Keratinocyte (primary cell): ENCODE results near the gene CTTNBP2. TPM values are rescaled to one million over a fixed set of nuclear protein-coding genes. Genes with fewer than 3 reads are reported as not detected.
A peak's percentile ranks its signal among the peaks of the same experiment; 100 is the strongest.

Experiments used
- DNase-seq: peaks from one replicate; pipeline ENCODE4 v3.0.0-alpha.2; 2011; ENCODE audit warnings: low read depth, missing footprints, low spot score
- FAIRE-seq: peaks from 2 replicates; lab custom pipeline; 2011; peaks lifted over from hg19 to GRCh38; lab: Jason Lieb, UNC
- H2AFZ ChIP-seq: 2 replicates; pipeline ENCODE4 v1.6.0; 2012; ENCODE audit warnings: low read length, control low read depth, inconsistent platforms; ENCODE audit not compliant: control insufficient read depth
- H3K27ac ChIP-seq: 2 replicates; pipeline ENCODE4 v1.5.1; 2011; ENCODE audit warnings: low read length; ENCODE audit not compliant: control insufficient read depth, insufficient read depth
- H3K27me3 ChIP-seq: 3 replicates; pipeline ENCODE4 v1.6.0; 2011; ENCODE audit warnings: low read length; ENCODE audit not compliant: control insufficient read depth, insufficient read depth; ENCODE audit errors: extremely low read depth
- H3K36me3 ChIP-seq, 2 experiments: 2 replicates in 1 of 2; 3 replicates in 1 of 2; pipeline ENCODE4 v1.5.1; 2011; ENCODE audit warnings: low read length in 2 of 2, mild to moderate bottlenecking in 1 of 2; ENCODE audit not compliant: control insufficient read depth in 2 of 2, insufficient read depth in 2 of 2; ENCODE audit errors: extremely low read depth in 1 of 2
- H3K4me1 ChIP-seq: 3 replicates; pipeline ENCODE4 v1.5.1; 2011; ENCODE audit warnings: low read length; ENCODE audit not compliant: control insufficient read depth, insufficient read depth; ENCODE audit errors: extremely low read depth
- H3K4me2 ChIP-seq: 3 replicates; pipeline ENCODE4 v1.6.0; 2011; ENCODE audit warnings: low read depth, low read length; ENCODE audit not compliant: control insufficient read depth, insufficient read depth; ENCODE audit errors: extremely low read depth
- H3K4me3 ChIP-seq, 3 experiments: fragments of 200-600 bp in 1 of 3; sonication (generic) in 1 of 3; 2 replicates in 2 of 3; 3 replicates in 1 of 3; pipeline ENCODE4 v1.5.1; 2011 to 2016; ENCODE audit warnings: low read length in 3 of 3, mild to moderate bottlenecking in 3 of 3, control low read depth in 2 of 3, inconsistent platforms in 1 of 3, low read depth in 1 of 3, mixed read lengths in 1 of 3, mixed run types in 1 of 3, moderate library complexity in 1 of 3; ENCODE audit not compliant: control insufficient read depth in 2 of 3, insufficient read depth in 2 of 3; ENCODE audit errors: extremely low read depth in 1 of 3
- H3K79me2 ChIP-seq: 2 replicates; pipeline ENCODE4 v1.6.0; 2012; ENCODE audit warnings: low read length; ENCODE audit not compliant: control insufficient read depth, insufficient read depth
- H3K9ac ChIP-seq: 3 replicates; pipeline ENCODE4 v1.6.0; 2011; ENCODE audit warnings: low read length; ENCODE audit not compliant: control insufficient read depth, insufficient read depth; ENCODE audit errors: extremely low read depth
- H3K9me1 ChIP-seq: 3 replicates; pipeline ENCODE4 v1.6.0; 2011; ENCODE audit warnings: low read length; ENCODE audit not compliant: control insufficient read depth, insufficient read depth; ENCODE audit errors: extremely low read depth
- H3K9me3 ChIP-seq: 2 replicates; pipeline ENCODE4 v1.5.1; 2012; ENCODE audit warnings: low read depth, low read length; ENCODE audit not compliant: control insufficient read depth
- H4K20me1 ChIP-seq: 3 replicates; pipeline ENCODE4 v1.6.0; 2011; ENCODE audit warnings: low read length; ENCODE audit not compliant: control insufficient read depth, insufficient read depth; ENCODE audit errors: extremely low read depth
- EZH2 ChIP-seq: IDR thresholded peaks from one replicate; pipeline ENCODE4 v1.6.1; 2012; ENCODE audit warnings: inconsistent platforms, mild to moderate bottlenecking, low read length, moderate library complexity
- dilution Hi-C: fragments of 300-500 bp; cut with MboI; formaldehyde crosslinking; loops from one replicate; pipeline ENCODE4 v1.7.0; 2020; ENCODE audit warnings: low sequenced_read_pairs; ENCODE audit not compliant: extremely low pct_ligation_motif_present
- polyA plus RNA-seq, 5 experiments: library from polyadenylated mRNA; depleted of rRNA in 3 of 5; stranded (reverse) in 3 of 5; stranded (forward) in 1 of 5; unstranded in 1 of 5; fragments of >200 nt; gene quantifications; 1 replicate in 1 of 5; 2 replicates in 3 of 5; 3 replicates in 1 of 5; pipeline versions ENCODE4 v1.2.1 to v1.2.3, GENCODE V29; 2011 to 2012; ENCODE audit warnings: missing spikeins in 2 of 5, low read depth in 1 of 5, low replicate concordance in 1 of 5
- TF ChIP-seq, protein P1 (sequence below), 3 experiments: IDR thresholded peaks in 1 of 3; conservative IDR thresholded peaks in 1 of 3; optimal IDR thresholded peaks in 1 of 3; 2 replicates in 2 of 3; 3 replicates in 1 of 3; pipeline versions ENCODE3 to v1.5.1; 2011; ENCODE audit warnings: low read length in 3 of 3, mild to moderate bottlenecking in 3 of 3, moderate library complexity in 2 of 3, control low read depth in 1 of 3, inconsistent platforms in 1 of 3; ENCODE audit not compliant: insufficient read depth in 2 of 3; ENCODE audit errors: extremely low read depth in 1 of 3

Gene CTTNBP2
- polyA plus RNA-seq, 1 donor (not counting 4 experiments of a cell fraction or from before 2014, with no cell fraction given) = 0.55 TPM

DNA sequence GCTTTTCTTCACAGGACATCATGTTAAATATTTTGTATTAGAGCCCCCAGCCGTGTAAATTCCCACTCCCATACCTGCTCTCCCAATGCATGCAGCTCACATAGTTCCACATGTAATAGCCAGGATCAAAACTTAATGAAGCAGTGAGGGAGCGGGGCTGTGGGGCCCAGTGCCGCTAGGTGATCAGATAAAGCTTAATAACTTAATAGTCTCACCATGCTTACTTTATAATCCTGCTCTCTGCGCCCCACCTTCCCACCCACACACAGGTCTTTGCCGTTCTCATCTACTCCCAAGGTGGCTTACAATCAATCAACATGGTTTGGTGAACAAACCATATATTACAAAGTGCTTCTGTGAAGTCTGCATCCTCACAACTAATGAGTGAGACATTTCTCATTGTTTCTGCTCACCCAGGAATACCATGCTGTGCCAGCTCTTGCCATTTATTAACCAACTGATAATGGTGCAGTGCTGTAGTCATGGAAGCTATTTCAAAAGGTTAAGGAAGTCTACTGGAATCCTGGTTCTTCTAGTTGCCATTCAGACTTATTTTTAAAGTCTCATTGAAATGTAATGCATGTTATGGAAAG lies 156.4 kb downstream of the CTTNBP2 start:
- Histone ChIP-seq H3K9me3 (no peaks in the 10 kb centered on the region), H3K9me1 (no peaks in the 10 kb centered on the region), H3K4me3 (no peak overlapping the region), H3K9ac (no peak overlapping the region), H3K79me2 (no peaks in the 10 kb centered on the region), H3K36me3 (no peaks in the 10 kb centered on the region), H3K27ac (no peak overlapping the region), H2AFZ (no peak overlapping the region), H3K27me3 (no peaks in the 10 kb centered on the region), H3K4me2 (no peak overlapping the region), H4K20me1 (no peaks in the 10 kb centered on the region), H3K4me1 (no peaks in the 10 kb centered on the region)
- FAIRE-seq = no peak
- DNase-seq = no peak
- no peak for TF ChIP-seq EZH2
- TF ChIP-seq, protein P1, sequence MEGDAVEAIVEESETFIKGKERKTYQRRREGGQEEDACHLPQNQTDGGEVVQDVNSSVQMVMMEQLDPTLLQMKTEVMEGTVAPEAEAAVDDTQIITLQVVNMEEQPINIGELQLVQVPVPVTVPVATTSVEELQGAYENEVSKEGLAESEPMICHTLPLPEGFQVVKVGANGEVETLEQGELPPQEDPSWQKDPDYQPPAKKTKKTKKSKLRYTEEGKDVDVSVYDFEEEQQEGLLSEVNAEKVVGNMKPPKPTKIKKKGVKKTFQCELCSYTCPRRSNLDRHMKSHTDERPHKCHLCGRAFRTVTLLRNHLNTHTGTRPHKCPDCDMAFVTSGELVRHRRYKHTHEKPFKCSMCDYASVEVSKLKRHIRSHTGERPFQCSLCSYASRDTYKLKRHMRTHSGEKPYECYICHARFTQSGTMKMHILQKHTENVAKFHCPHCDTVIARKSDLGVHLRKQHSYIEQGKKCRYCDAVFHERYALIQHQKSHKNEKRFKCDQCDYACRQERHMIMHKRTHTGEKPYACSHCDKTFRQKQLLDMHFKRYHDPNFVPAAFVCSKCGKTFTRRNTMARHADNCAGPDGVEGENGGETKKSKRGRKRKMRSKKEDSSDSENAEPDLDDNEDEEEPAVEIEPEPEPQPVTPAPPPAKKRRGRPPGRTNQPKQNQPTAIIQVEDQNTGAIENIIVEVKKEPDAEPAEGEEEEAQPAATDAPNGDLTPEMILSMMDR (optimal IDR thresholded peaks at IDR 0.05 in 1 of 3, IDR thresholded peaks at IDR 0.05 in 1 of 3, conservative IDR thresholded peaks at IDR 0.05 in 1 of 3; ENCODE audit: extremely low read depth in 1 of 3, insufficient read depth in 2 of 3, low read length in 3 of 3) = no peak
- dilution Hi-C loops = no loop called here

DNA sequence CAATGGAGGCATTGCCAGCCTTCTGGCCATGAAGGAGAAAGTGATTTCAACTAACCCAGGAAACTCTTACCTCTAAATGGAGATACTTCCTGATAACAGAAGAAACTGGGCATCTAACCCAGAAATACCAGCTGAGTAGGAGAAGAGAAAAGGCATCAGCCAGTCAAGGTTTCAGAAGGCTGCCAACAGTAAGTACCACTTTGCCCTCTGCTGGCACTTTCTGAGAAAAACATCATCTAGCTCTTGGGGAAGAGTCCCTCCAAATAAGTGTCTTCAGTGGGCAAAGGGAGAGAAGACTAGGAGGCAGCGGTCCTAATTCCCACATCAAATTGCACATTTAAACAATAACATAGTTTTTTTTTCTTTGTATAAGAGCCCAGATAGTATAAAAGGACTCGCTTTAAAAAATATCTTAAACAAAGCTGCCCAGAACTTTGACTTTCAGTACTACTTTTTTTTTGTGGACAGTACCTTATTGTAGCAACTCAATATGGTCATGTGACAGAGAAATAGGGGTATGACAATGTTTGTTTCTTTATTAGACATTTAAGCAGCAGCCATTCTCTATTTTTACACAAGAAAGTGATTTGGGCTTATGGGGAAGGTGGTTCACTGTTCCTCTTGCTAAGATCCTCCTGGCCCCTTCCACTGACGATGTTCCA lies 157.3 kb downstream of the CTTNBP2 start:
- Histone ChIP-seq H3K79me2 (no peaks in the 10 kb centered on the region), H3K4me2 (no peak overlapping the region), H3K9me1 (no peaks in the 10 kb centered on the region), H3K9ac (no peak overlapping the region), H3K9me3 (no peaks in the 10 kb centered on the region), H2AFZ (no peak overlapping the region), H3K27ac (no peak overlapping the region), H3K4me1 (no peaks in the 10 kb centered on the region), H4K20me1 (no peaks in the 10 kb centered on the region), H3K4me3 (no peak overlapping the region), H3K27me3 (no peaks in the 10 kb centered on the region), H3K36me3 (no peaks in the 10 kb centered on the region)
- DNase-seq (peak; percentile 7), FAIRE-seq (peak; percentile 9)
- dilution Hi-C loops = no loop called here
- TF ChIP-seq, protein P1 (optimal IDR thresholded peaks at IDR 0.05 in 1 of 3, IDR thresholded peaks at IDR 0.05 in 1 of 3, conservative IDR thresholded peaks at IDR 0.05 in 1 of 3; ENCODE audit: extremely low read depth in 1 of 3, insufficient read depth in 2 of 3, low read length in 3 of 3) = peak; percentile 53 to 74 (median 69)
- no peak for TF ChIP-seq EZH2
